Neural crest cell (in vitro differentiated cells): ENCODE data around the gene IFI27L1. TPM values are rescaled to one million over a fixed set of nuclear protein-coding genes. Genes with fewer than 3 reads are reported as not detected.

ENCODE experiments used
- DNase-seq: peaks from one replicate; pipeline ENCODE4 v3.0.0; 2021; ENCODE audit warnings: low read depth, mixed read lengths, low spot score
- H3K27ac Mint-ChIP-seq: one replicate; pipeline ENCODE4 v1.8.0; 2021; ENCODE audit warnings: mild to moderate bottlenecking, mixed read lengths; ENCODE audit not compliant: unreplicated experiment
- H3K27me3 Mint-ChIP-seq: 2 replicates; pipeline ENCODE4 v1.8.0; 2021; ENCODE audit warnings: low read depth, mild to moderate bottlenecking, mixed read lengths
- H3K36me3 Mint-ChIP-seq: 2 replicates; pipeline ENCODE4 v1.8.0; 2021; ENCODE audit warnings: low read depth, mild to moderate bottlenecking, mixed read lengths
- H3K4me1 Mint-ChIP-seq: 2 replicates; pipeline ENCODE4 v1.8.0; 2021; ENCODE audit warnings: mixed read lengths
- H3K4me3 Mint-ChIP-seq: one replicate; pipeline ENCODE4 v1.8.0; 2021; ENCODE audit warnings: mild to moderate bottlenecking, mixed read lengths
- H3K9me3 Mint-ChIP-seq: 2 replicates; pipeline ENCODE4 v1.8.0; 2021; ENCODE audit warnings: mixed read lengths
- CTCF ChIP-seq: fragments of 200-600 bp; sonication (generic); conservative IDR thresholded peaks from 2 replicates; pipeline ENCODE4 v1.5.0; 2021; ENCODE audit warnings: antibody characterized with exemption, mild to moderate bottlenecking
- total RNA-seq: library from RNA; stranded (reverse); gene quantifications from 2 replicates; pipeline ENCODE4 v1.2.1, GENCODE V29; 2021

The IFI27L1 gene
- total RNA-seq, 1 donor from 2014 or later = 39.7 TPM

GRCh38 chr14:94112513-94113063 lies 31.5 kb downstream of the IFI27L1 start:
- peak overlapping the region; percentile 50 for H3K27ac Mint-ChIP-seq
- DNase-seq = no peak
- no peak overlapping the region for H3K4me3 Mint-ChIP-seq
- H3K4me1 Mint-ChIP-seq = peaks cover 28% of the 10 kb centered on the region
- TF ChIP-seq CTCF = no peak
- H3K27me3 Mint-ChIP-seq = no peaks in the 10 kb centered on the region
- H3K9me3 Mint-ChIP-seq = no peaks in the 10 kb centered on the region
- H3K36me3 Mint-ChIP-seq = peaks cover 2% of the 10 kb centered on the region

- no peak for DNase-seq
- no peaks in the 10 kb centered on the region for H3K27me3 Mint-ChIP-seq
- H3K4me1 Mint-ChIP-seq = peaks cover 28% of the 10 kb centered on the region
- H3K27ac Mint-ChIP-seq = peak overlapping the region; percentile 50
- no peak overlapping the region for H3K4me3 Mint-ChIP-seq
- H3K36me3 Mint-ChIP-seq = no peaks in the 10 kb centered on the region
- no peak for TF ChIP-seq CTCF
- H3K9me3 Mint-ChIP-seq = no peaks in the 10 kb centered on the region
Measured at GRCh38 chr14:94113073-94113472, 32.0 kb downstream of the IFI27L1 start.

- H3K27me3 Mint-ChIP-seq = no peaks in the 10 kb centered on the region
- no peak for DNase-seq
- no peak overlapping the region for H3K4me3 Mint-ChIP-seq
Measured at GRCh38 chr14:94113490-94113889, 32.4 kb downstream of the IFI27L1 start.

GRCh38 chr14:94113908-94114588 lies 32.9 kb downstream of the IFI27L1 start:
- Mint-ChIP-seq H3K36me3 (no peaks in the 10 kb centered on the region), H3K4me1 (peaks cover 28% of the 10 kb centered on the region), H3K27ac (peak overlapping the region; percentile 17), H3K9me3 (no peaks in the 10 kb centered on the region), H3K4me3 (no peak overlapping the region), H3K27me3 (no peaks in the 10 kb centered on the region)
- no peak for DNase-seq
- TF ChIP-seq CTCF = no peak

More at GRCh38 chr14:94113490-94113889, 32.4 kb downstream of the IFI27L1 start:
- H3K9me3 Mint-ChIP-seq = no peaks in the 10 kb centered on the region
- peak overlapping the region; percentile 6 for H3K27ac Mint-ChIP-seq
- H3K4me1 Mint-ChIP-seq = peaks cover 28% of the 10 kb centered on the region
- TF ChIP-seq CTCF = no peak
- H3K36me3 Mint-ChIP-seq = no peaks in the 10 kb centered on the region

- Mint-ChIP-seq H3K4me1 (peaks cover 28% of the 10 kb centered on the region), H3K36me3 (no peaks in the 10 kb centered on the region), H3K27me3 (no peaks in the 10 kb centered on the region), H3K9me3 (no peaks in the 10 kb centered on the region), H3K4me3 (no peak overlapping the region), H3K27ac (no peak overlapping the region)
- DNase-seq = no peak
- TF ChIP-seq CTCF = no peak
Measured at GRCh38 chr14:94114589-94115057, 33.5 kb downstream of the IFI27L1 start.
